CD4-positive, alpha-beta T cell treated with Interleukin-6 at 100 ng/mL for 8 hours (primary cell): Measurements from ENCODE around the gene MAST4.
A peak's percentile ranks its signal among the peaks of the same experiment; 100 is the strongest.

Experiments used
- DNase-seq: peaks from one replicate; pipeline ENCODE4 v3.0.0-alpha.2; 2020; ENCODE audit warnings: mixed read lengths, low spot score

Gene MAST4

GRCh38 chr5:66992547-66992946 is 396.4 kb downstream of the MAST4 start:
- no peak for DNase-seq

- DNase-seq: no peak
Measured at GRCh38 chr5:66993448-66993847, 397.3 kb downstream of the MAST4 start.

- DNase-seq: no peak
Measured at GRCh38 chr5:66993882-66994281, 397.7 kb downstream of the MAST4 start.

- DNase-seq: no peak
Measured at GRCh38 chr5:66994790-66995189, 398.6 kb downstream of the MAST4 start.

- DNase-seq: no peak
Measured at GRCh38 chr5:67000794-67001475, 404.7 kb downstream of the MAST4 start.

- no peak for DNase-seq
Measured at GRCh38 chr5:67002832-67003684, 406.9 kb downstream of the MAST4 start.

GRCh38 chr5:67003685-67003934 is 407.4 kb downstream of the MAST4 start:
- no peak for DNase-seq

GRCh38 chr5:67003935-67004729 is 407.9 kb downstream of the MAST4 start:
- peak; percentile 91 for DNase-seq

DNA sequence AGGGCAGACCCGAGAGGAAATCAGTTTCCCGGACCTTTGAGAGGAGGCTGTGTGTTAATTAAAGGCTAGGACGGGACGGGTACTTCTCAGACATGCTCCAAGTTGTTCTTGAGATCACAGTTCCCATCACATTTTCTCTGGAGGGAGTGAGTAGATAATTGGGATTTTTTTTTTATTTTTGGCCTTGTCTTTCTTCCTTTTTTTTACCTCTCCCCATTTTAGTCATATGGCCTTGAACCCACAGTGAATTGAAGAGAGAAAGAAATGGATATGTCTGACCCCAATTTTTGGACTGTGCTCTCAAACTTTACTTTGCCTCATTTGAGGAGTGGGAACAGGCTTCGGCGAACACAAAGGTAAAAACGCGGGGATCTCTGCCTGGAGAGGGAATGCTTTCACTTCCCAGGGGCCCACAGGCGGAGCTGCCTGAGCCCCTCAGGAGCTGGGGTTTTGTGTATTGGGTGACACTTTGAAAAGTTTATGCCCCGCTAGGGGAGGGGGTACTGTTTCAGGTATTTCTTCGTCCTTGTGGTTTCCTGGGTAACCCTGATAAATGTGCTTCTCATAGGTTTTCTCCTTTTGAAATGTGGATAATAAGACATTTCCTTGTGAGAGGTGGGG is 408.6 kb downstream of the MAST4 start:
- DNase-seq: no peak

- no peak for DNase-seq
Measured at GRCh38 chr5:67005737-67006499, 409.7 kb downstream of the MAST4 start.

DNA sequence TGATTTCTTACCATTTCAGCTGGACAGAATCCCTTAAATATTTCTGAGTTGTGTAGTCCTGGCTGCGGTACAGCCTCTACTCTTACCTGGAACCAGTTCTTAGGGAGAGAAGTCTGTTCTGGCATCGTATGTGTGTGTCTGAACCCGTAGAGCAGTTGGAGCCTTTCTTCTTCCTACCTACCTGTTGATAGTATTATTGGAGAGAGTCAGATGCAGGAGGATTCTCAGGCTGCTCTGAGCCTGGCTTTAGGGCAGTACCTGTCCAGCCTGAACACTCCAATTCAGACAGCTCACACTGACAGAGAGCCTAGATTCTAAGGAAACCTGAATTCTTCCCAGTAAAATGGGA is 410.3 kb downstream of the MAST4 start:
- DNase-seq: no peak

- DNase-seq: no peak
Measured at GRCh38 chr5:67009028-67009427, 412.8 kb downstream of the MAST4 start.

- DNase-seq: no peak
Measured at GRCh38 chr5:67010684-67011409, 414.7 kb downstream of the MAST4 start.

DNA sequence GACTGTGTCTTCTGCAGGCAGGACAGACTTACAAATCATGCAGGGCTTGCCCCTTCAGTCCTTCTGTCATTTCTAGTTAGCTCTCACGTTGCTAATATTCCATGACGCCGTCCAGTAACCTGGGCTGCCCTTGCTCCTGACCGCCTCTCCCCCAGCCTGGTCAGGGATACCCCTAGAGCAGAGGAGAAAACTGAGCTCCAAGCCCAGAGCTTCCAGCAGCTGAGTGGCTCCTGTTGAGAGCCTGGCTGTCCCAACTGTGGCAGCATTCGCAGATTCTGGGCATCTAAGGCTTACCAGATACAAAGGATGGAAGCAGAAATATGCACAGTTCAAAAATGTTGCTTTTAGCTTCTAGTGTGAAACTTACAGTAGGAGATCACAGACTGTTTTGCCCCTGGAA is 415.2 kb downstream of the MAST4 start:
- no peak for DNase-seq

GRCh38 chr5:67012171-67012570 is 416.0 kb downstream of the MAST4 start:
- no peak for DNase-seq

DNA sequence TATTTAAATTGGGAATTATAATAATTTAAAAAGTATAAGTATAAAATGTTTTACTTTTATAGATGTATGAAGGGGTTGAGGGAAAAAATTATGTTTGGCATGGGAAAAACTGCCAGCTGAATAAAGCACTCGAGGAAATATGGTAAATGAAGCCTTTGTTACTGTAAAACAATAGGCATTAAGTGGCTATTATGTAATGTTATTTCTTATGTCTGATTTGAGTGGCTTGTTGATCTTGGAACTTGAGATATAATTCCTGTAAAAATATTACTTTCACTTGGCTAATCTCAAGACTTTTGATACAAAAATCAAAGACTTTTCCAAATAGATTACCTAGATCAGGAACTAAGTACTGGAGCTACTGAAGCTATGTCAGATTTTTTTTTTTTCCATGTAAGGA is 417.5 kb downstream of the MAST4 start:
- DNase-seq: no peak

- no peak for DNase-seq
Measured at GRCh38 chr5:67014191-67014590, 418.0 kb downstream of the MAST4 start.

- no peak for DNase-seq
Measured at GRCh38 chr5:67014957-67015400, 418.8 kb downstream of the MAST4 start.

DNA sequence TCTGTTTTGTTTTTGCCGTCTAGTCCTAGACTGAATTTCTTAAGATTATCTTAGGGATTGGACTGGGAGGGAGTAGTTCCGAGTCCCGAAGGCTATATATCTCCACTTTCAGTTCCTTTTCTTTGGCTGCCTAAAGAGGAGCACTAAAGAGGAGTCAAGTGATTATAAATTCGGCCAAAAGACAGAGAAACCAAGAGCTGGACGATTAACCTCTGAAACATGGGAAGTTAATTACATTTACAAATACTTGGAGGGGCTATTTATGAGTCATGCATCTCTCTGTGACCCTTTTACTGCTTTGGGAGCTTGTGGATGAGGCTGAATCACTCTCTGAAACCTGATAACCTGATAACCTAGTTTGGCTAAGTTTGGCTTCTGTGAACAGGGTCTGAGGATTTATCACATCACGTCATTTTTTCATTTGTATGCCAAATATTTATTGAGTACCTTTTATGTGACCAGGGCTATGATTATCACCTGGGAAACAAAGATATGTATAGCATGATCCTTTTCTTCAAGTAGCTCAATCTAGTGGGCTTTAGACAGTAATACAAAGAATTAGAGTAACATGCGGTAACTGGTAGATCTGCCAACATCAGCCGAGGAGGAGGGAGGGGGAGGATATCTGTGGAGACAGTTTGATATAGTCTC is 419.5 kb downstream of the MAST4 start:
- DNase-seq: no peak

DNA sequence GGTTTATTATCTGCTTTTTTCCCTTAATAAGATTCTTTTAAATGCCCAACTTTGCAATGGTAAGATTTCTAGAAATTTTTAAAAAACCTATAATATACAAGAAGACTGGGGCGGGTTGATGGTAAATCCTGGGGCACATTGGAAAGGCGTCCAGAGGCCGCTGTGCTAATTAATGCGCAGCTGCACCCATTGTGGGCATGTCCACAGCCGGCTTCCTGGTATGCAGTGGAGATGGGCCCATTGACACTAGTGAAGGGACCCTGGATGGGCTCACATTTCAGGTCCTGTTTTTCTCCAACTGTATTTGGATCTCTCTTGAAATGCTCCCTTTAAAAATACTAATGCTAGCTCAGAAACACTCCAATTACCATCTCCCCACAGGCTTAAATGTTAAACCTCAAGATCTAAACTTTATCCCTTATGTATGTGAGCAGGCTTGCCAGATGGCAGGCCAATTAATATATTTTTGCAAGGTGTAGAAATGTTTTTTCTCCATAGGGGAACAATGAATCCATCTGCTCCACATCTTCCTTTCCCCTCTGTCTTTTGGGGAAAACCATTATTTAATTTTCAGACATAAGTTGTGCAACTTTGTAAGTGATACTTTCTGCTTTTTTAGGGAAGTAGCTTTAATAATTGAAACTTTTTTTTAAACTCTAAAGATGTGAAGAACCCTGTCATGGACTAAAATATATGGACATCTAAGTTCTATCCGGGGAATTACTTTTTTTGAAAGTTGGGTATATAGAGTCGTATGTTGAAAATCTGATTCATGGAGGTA is 423.1 kb downstream of the MAST4 start:
- no peak for DNase-seq
